Spleen (tissue), 11 donors: ENCODE results near the gene PERCC1. TPM values are rescaled to one million over a fixed set of nuclear protein-coding genes. Genes with fewer than 3 reads are reported as not detected.
A peak's percentile ranks its signal among the peaks of the same experiment; 100 is the strongest.

Experiments
- DNase-seq: peaks from one replicate; pipeline ENCODE4 v3.0.0-alpha.2; 2020
- H3K27ac ChIP-seq, 8 donors: fragments of 200-600 bp; sonication (generic) in 7 of 8; 1 replicate in 4 of 8; 2 replicates in 4 of 8; pipeline versions ENCODE4 v1.5.0 to v1.8.0; 2016 to 2021; ENCODE audit warnings: inconsistent platforms in 4 of 8, mild to moderate bottlenecking in 4 of 8, moderate library complexity in 1 of 8
- H3K27me3 ChIP-seq, 7 donors: fragments of 200-600 bp; sonication (generic) in 6 of 7; replicated peaks in 1 of 7; 1 replicate in 4 of 7; 2 replicates in 3 of 7; pipeline versions ENCODE4 v1.5.0 to v1.8.0; 2016 to 2021; ENCODE audit warnings: inconsistent platforms in 3 of 7, mild to moderate bottlenecking in 1 of 7
- H3K36me3 ChIP-seq, 6 donors: fragments of 200-600 bp; sonication (generic) in 5 of 6; 1 replicate in 4 of 6; 2 replicates in 2 of 6; pipeline versions ENCODE4 v1.5.0 to v1.8.0; 2016 to 2021; ENCODE audit warnings: inconsistent platforms in 2 of 6
- H3K4me1 ChIP-seq, 6 donors: fragments of 200-600 bp; sonication (generic) in 5 of 6; 1 replicate in 3 of 6; 2 replicates in 3 of 6; pipeline versions ENCODE4 v1.5.0 to v1.8.0; 2016 to 2021; ENCODE audit warnings: inconsistent platforms in 3 of 6
- H3K4me3 ChIP-seq, 8 donors: fragments of 200-600 bp; sonication (generic) in 7 of 8; 1 replicate in 4 of 8; 2 replicates in 4 of 8; pipeline versions ENCODE4 v1.5.0 to v1.8.0; 2016 to 2021; ENCODE audit warnings: inconsistent platforms in 4 of 8, mild to moderate bottlenecking in 4 of 8, moderate library complexity in 2 of 8
- H3K9me3 ChIP-seq, 8 donors: fragments of 200-600 bp; sonication (generic) in 7 of 8; 1 replicate in 4 of 8; 2 replicates in 4 of 8; pipeline versions ENCODE4 v1.5.0 to v1.8.0; 2016 to 2021; ENCODE audit warnings: inconsistent platforms in 4 of 8
- CTCF ChIP-seq, 11 experiments: fragments of 200-600 bp in 7 of 11; fragments of 450-650 bp in 4 of 11; sonication (generic) in 4 of 11; IDR thresholded peaks in 8 of 11; conservative IDR thresholded peaks in 3 of 11; 1 replicate in 7 of 11; 2 replicates in 4 of 11; pipeline versions ENCODE4 v1.4.0 to v1.8.0; 2016 to 2021; ENCODE audit warnings: antibody characterized with exemption in 11 of 11, inconsistent platforms in 4 of 11, mild to moderate bottlenecking in 1 of 11
- POLR2A ChIP-seq, 3 donors: fragments of 450-650 bp; IDR thresholded peaks; one replicate each; pipeline ENCODE4 v1.5.1; 2017; ENCODE audit warnings: antibody characterized with exemption in 3 of 3, mild to moderate bottlenecking in 1 of 3
- POLR2AphosphoS5 ChIP-seq, 3 donors: sonication (generic); formaldehyde crosslinking; IDR thresholded peaks; one replicate each; pipeline ENCODE4 v1.5.1; 2017; ENCODE audit warnings: antibody characterized with exemption in 3 of 3
- WGBS, 5 donors: extraction: QIAGEN DNeasy Blood & Tissue Kit in 3 of 5; methylation state at CpG; one replicate each; pipeline versions ENCODE4 v1.1.5 to v1.1.7; 2013 to 2018; 5-methylcytosine and 5-hydroxymethylcytosine counted together
- intact Hi-C: fragments of 100-400 bp; cut with DNase I; formaldehyde crosslinking; loops from one replicate; pipeline ENCODE4 v1.15.0; 2023; ENCODE audit warnings: low total_unique reads
- polyA plus RNA-seq, 3 donors: library from polyadenylated mRNA; stranded (reverse); fragments of 200-250 nt; gene quantifications; one replicate each; pipeline ENCODE4 v1.2.1, GENCODE V29; 2013
- total RNA-seq, 7 donors: library from RNA; depleted of rRNA in 3 of 7; stranded (reverse); fragments of >200 nt in 3 of 7; fragmentation: NEBNext Ultra II Directional in 4 of 7; extraction: Animal tissue kit (Norgen Biotek cat#: 25700) in 4 of 7; gene quantifications; one replicate each; pipeline versions ENCODE4 v1.1.0 to v1.2.1, GENCODE V29; 2016 to 2021
- donor health status: healthy with polysubstance abuse.
- donor health status: DM: no; HTN: no; CAD: no; lungs with moderate emphysema.
- donor health status: DM: no; HTN: no; CAD: no.
- donor health status: Bipolar disorder and iron deficiency.
- donor health status: healthy.
- donor health status: DM: no; HTN: no; CAD: no.
- donor health status: DM: yes; HTN: yes; CAD: no.

PERCC1 gene
- total and polyA plus RNA-seq, 10 donors, result 0.11 to 1.3 (median 0.73) TPM; not detected in 7

- DNase-seq, result no peak
- intact Hi-C loops, result no loop called here
- WGBS, 5 donors, result 87 to 97% (median 91%) methylated on average over 16 to 17 of the region's 17 CpGs
- peaks cover 0 to 100% (median 77%) of the 10 kb centered on the region in 6 donors for H3K36me3 ChIP-seq
- no peaks in the 10 kb centered on the region for H3K9me3 ChIP-seq
- no peak overlapping the region for H3K27ac ChIP-seq
- TF ChIP-seq POLR2AphosphoS5 (IDR thresholded peaks at IDR 0.05) (peak in 1 of 3 donors; percentile 42), POLR2A (IDR thresholded peaks at IDR 0.05) (no peak), CTCF (IDR thresholded peaks at IDR 0.05 in 8 of 11, conservative IDR thresholded peaks at IDR 0.05 in 3 of 11) (no peak)
- no peaks in the 10 kb centered on the region for H3K27me3 ChIP-seq
- H3K4me3 ChIP-seq, result no peak overlapping the region
- H3K4me1 ChIP-seq, result no peaks in the 10 kb centered on the region
Measured at GRCh38 chr16:1392826-1393225, 38.1 kb upstream of the PERCC1 start.

GRCh38 chr16:1393613-1394176 is 37.2 kb upstream of the PERCC1 start:
- no peak for DNase-seq
- 93 to 97% (median 96%) methylated on average over 16 to 21 of the region's 21 CpGs for WGBS, 5 donors
- H3K27me3 ChIP-seq, result no peaks in the 10 kb centered on the region
- no peak overlapping the region for H3K27ac ChIP-seq
- no peak for TF ChIP-seq POLR2A (IDR thresholded peaks at IDR 0.05)
- TF ChIP-seq POLR2AphosphoS5 (IDR thresholded peaks at IDR 0.05), result peak in 2 of 3 donors; percentile 20 to 47
- no peak for TF ChIP-seq CTCF (IDR thresholded peaks at IDR 0.05 in 8 of 11, conservative IDR thresholded peaks at IDR 0.05 in 3 of 11)
- intact Hi-C loops, result no loop called here
- H3K36me3 ChIP-seq, result peaks cover 0 to 100% (median 77%) of the 10 kb centered on the region in 6 donors
- H3K4me3 ChIP-seq, result no peak overlapping the region
- H3K9me3 ChIP-seq, result no peaks in the 10 kb centered on the region
- H3K4me1 ChIP-seq, result no peaks in the 10 kb centered on the region

- TF ChIP-seq POLR2AphosphoS5 (IDR thresholded peaks at IDR 0.05), result peak in 1 of 3 donors; percentile 37
- TF ChIP-seq POLR2A (IDR thresholded peaks at IDR 0.05), result no peak
- Histone ChIP-seq H3K27ac (no peak overlapping the region), H3K27me3 (no peaks in the 10 kb centered on the region), H3K4me3 (no peak overlapping the region), H3K9me3 (no peaks in the 10 kb centered on the region), H3K36me3 (peaks cover 0 to 100% (median 79%) of the 10 kb centered on the region in 6 donors), H3K4me1 (no peaks in the 10 kb centered on the region)
- no peak for DNase-seq
- intact Hi-C loops, result no loop called here
- WGBS, 5 donors, result 88 to 96% (median 92%) methylated on average over 18 to 19 of the region's 19 CpGs
Measured at GRCh38 chr16:1394367-1394951, 36.4 kb upstream of the PERCC1 start.

- intact Hi-C loops, result no loop called here
- 92 to 97% (median 95%) methylated on average over 21 to 22 of the region's 22 CpGs for WGBS, 5 donors
- no peak for DNase-seq
- Histone ChIP-seq H3K36me3 (peaks cover 0 to 100% (median 78%) of the 10 kb centered on the region in 6 donors), H3K4me1 (no peaks in the 10 kb centered on the region), H3K27ac (no peak overlapping the region), H3K27me3 (no peaks in the 10 kb centered on the region), H3K9me3 (no peaks in the 10 kb centered on the region), H3K4me3 (no peak overlapping the region)
- TF ChIP-seq POLR2A (IDR thresholded peaks at IDR 0.05), result no peak
- TF ChIP-seq POLR2AphosphoS5 (IDR thresholded peaks at IDR 0.05), result peak in 1 of 3 donors; percentile 23
- no peak for TF ChIP-seq CTCF (IDR thresholded peaks at IDR 0.05 in 8 of 11, conservative IDR thresholded peaks at IDR 0.05 in 3 of 11)
Measured at GRCh38 chr16:1395444-1396031, 35.3 kb upstream of the PERCC1 start.
